ENCODE measurements around the gene ATXN10.

DNA sequence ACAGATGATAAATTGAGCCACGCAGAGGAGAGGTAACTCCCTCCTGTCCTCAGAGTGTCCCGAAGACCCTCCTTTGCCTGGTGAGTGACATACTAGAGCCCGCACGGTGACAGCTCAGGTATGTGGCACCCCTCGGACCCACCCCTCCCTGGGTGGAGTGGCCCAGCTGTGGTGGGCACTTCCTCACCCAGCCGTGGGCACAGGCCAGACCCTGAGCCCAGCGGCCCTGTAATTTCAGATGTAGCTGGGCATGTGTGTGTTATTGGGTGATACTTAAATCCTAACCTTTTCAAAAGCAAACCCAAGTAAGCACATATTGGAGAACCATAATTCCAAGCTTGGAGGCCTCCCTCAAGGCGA is 212.2 kb downstream of the ATXN10 start:
- TF ChIP-seq CTCF (IDR thresholded peaks at IDR 0.05) (no peak), POLR2A (IDR thresholded peaks at IDR 0.05) (no peak)
